Measurements from ENCODE around the gene SMARCAL1.

GRCh38 chr2:216426166-216426777, 14.0 kb downstream of the SMARCAL1 start:
- TF ChIP-seq MAX (IDR thresholded peaks at IDR 0.05; ENCODE audit: low read depth) (no peak), GABPA (IDR thresholded peaks at IDR 0.05; ENCODE audit: low read depth) (peak; percentile 20; the same call in 1 of the 2 replicates), EP300 (IDR thresholded peaks at IDR 0.05; ENCODE audit: borderline replicate concordance in 1 of 2, low read depth in 1 of 2, low read length in 1 of 2) (peak; percentile 67 to 95)

All from SK-N-SH (cell line).